Inflammatory macrophage treated with lipopolysaccharide for 1 hour (primary cell): ENCODE results near the gene MXRA5.
"Not testable (repeated sequence)": the region's sequence is repeated elsewhere in the genome, so short reads cannot be mapped to it uniquely, and the experiment has no call there.

ENCODE experiments used
- DNase-seq, 2 donors: peaks; one replicate each; pipeline ENCODE4 v3.0.0-alpha.2; 2020 to 2022

Gene MXRA5

DNA sequence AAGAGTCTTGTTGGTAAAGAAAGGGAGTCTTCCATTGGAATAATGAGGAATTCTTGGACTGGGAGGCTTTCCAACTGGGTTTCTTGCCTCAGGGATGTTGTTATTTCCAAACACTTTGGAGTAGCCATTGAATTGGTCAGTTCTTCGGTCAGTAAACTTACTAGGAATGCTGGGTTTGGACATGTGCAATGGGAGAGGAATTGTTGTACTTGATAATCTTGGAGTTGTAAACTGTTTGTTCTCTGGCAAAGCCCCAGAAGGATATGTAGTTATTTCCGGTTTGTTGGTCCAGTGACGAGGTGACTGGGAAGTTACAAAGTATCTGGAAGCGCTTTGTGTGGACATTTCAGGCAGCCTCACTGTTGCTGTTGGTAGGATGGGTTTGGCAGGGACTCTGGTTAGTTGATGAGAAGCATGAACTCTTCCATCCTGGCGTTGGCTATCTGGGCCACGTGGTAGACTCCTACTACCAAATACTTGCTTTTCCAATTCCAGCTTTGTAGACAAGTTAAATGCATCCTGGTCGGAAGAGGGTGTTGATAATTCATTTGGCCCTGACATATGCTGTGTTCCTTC lies 25.9 kb downstream of the MXRA5 start:
- DNase-seq = no peak

DNA sequence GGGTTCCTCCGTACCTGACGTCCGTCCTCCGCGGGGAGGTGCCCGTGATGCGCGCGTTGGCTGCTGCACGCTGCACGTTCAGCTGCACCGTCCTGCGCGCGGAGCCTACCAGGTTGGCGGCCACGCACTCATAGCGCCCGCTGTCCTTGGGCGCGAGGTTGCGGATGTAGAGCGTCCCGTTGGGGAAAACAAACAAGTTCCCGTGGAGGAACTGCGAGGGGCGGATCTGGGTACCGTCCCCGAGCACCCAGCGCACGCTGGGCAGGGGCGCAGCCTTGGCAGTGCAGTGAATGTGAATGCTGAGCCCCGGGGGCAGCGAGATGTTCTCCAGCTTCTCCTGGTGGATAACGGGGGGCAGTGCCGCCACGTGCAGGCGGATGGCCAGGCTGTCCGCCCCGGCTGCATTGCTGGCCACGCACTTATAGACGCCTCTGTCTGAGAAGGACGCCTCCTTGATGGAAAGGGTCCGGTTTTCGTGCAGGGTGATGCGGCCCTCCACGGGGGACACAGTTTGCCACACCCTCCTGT lies 29.2 kb downstream of the MXRA5 start:
- DNase-seq = no peak

DNA sequence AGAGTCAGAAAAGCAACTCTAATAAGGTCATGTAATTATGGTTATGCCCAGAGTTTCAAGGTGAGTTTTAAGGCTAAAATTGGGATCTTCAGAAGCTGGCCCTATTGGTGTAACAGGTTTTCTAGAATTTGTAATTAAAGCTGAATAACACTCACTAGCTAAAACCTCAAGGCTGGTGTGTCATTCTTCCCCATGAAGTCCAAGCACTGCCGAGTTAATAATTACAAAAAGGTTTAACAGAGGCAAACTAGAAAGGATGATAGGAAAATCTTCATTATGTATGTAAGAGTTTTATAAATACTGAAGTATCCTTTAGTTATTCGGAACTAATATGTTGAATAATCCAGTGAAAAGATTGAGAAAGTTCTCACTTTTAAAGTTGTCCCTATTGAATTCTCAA lies 34.3 kb downstream of the MXRA5 start:
- no peak for DNase-seq

DNA sequence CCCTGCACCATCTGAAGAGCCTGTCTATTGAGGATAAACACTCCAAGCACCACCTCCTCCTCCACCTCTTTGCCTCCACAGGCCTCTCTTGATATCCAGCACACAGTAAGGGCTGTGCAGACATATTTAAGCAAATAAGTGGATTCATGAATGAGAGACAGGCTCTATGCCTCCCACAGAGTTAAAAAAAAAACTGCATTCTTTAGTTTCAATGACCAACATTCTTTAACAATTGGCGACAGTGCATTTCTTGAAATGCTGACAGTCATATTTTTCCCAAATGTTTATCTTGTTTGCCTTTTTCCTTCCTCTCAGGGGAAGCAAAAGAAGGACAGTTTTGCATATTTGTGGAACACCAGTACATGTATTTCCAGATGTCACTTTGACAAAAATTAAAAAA lies 38.6 kb downstream of the MXRA5 start:
- DNase-seq = no peak

DNA sequence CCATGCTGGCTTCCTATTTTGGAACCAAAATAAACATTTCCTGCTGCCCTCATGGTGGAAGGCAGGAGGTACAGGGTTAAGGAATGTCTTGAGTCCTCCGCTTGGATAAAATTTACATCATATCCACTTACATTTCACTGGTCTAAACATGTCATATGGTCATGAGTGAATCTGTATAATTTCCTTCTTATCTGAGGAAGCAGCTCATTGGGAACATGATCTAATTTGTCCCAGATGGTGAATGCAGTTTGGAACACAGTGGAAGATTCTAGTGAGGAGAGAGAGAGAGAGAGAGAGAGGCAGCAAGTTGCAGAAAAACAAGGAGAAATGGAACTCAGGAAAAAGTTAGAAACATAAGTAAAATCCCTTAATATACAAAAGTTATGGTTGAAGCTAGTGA lies 46.8 kb downstream of the MXRA5 start:
- no peak for DNase-seq

DNA sequence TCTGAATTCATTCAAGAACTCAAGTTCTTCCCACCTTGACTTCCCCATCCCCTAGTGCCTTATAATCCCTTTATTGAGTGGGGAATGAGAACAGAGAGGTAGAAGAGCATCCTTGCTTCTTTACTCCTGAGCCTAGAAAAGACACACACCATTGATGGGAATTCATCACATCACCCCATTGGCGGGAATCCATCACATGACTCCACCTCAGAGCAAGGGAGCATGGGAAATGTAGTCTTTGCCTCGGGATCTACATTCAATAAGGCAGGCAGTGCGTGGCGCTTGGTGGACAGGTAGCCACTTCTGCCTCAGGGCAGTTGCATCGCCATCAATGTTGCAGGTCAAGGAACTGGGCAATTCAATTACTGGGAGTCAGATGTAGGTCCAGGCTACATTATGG lies 50.7 kb downstream of the MXRA5 start:
- no peak for DNase-seq

DNA sequence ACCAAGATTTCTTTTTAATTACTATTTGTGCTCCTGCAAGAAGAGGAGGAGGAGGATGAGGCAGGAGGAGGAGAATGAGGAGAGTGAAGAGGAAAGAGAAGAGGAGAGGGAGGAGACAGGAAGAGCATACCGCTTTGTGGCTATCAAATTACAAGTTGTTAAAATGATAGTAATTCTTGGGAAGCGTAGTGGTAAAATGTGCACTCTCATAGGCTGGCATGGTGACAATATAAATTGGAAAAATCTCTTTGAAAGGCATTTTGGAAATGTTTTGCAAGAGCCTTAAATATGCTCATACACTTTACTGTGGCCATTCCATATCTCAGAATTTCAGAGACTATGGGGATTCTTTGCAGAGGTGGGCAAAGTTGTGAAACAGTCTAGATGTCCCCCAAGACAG lies 53.2 kb downstream of the MXRA5 start:
- DNase-seq = no peak

- no peak for DNase-seq
These were observed 55.9 kb downstream of the MXRA5 start for GRCh38 chrX:3290561-3290960.

- DNase-seq = no peak
These were observed 60.1 kb downstream of the MXRA5 start for GRCh38 chrX:3286196-3286945.

DNA sequence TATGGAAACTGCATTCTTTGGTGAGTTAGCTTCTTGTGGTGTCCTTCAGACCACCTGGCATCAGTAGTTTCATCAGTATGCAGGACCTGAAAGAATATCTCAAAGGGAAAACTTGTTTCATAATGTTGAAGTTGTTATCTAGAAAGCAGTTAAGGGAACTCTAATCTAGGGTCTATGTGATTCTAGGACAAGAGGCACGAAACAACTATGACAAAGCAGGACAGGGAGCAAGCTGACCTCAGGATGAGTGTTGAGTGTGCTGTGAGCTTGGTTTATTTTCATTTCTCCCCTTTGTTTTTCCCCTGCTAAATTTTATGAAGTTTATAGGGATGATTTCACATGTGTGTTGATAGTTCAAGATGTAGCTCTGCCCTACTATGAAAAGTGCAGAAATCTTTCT lies 65.7 kb downstream of the MXRA5 start:
- DNase-seq = no peak

DNA sequence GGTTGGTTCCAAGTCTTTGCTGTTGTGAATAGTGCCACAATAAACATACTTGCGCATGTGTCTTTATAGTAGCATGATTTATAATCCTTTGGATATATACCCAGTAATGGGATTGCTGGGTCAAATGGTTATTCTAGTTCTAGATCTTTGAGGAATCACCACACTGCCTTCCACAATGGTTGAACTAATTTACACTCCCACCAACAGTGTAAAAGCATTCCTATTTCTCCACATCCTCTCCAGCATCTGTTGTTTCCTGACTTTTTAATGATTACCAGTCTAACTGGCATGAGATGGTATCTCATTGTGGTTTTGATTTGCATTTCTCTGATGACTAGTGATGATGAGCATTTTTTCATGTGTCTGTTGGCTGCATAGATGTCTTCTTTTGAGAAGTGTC lies 72.8 kb downstream of the MXRA5 start:
- not testable (repeated sequence) for DNase-seq

DNA sequence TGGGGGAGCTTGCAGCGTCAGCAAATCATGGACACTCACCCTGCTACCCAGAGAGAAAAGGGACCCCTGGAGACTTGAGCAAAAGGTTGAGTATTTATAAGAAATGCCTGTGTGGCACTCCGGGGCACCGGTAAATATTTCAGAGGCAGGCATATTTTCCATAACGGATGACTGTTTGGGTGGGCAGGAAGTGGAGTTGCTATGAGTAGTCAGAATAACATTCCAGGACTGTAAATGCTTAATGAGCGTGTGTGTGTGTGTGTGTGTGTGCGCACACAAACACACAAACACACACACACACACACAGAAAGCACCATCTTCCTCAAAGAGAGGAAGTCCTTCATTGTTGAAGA lies 74.6 kb downstream of the MXRA5 start:
- DNase-seq = no peak

- DNase-seq = no peak
These were observed 75.1 kb downstream of the MXRA5 start for GRCh38 chrX:3271183-3271833.

DNA sequence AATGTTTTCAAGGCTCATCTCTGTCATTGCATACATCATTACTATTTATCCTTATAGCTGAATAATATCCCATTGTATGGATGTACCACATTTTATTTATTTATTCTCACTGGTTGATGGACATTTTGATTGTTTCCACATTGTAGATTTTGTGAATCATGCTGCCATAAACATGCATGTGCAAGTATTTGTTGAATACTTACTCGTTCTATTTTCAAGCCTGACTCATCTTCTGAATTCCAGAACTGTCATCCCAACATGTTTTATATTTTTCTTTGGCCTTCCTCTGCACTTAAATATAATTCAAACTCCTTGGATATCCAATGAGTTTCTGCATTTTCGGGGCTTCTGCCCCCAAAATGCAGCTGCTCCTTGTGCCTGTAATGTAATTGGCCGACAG lies 77.6 kb downstream of the MXRA5 start:
- no peak for DNase-seq

GRCh38 chrX:3263681-3264126 lies 82.7 kb downstream of the MXRA5 start:
- peak; percentile 76 to 88 for DNase-seq

GRCh38 chrX:3262901-3263300 lies 83.6 kb downstream of the MXRA5 start:
- peak; percentile 57 to 75 for DNase-seq
